Mucosa of gallbladder (tissue), 1 donor: ENCODE data around the gene PLCG1. TPM values are rescaled to one million over a fixed set of nuclear protein-coding genes. Genes with fewer than 3 reads are reported as not detected.

Experiments used
- DNase-seq: peaks from one replicate; pipeline ENCODE4 v3.0.0-alpha.2; 2020; ENCODE audit warnings: low spot score
- total RNA-seq: library from RNA; stranded (reverse); gene quantifications from one replicate; pipeline ENCODE4 v1.2.1, GENCODE V29; 2021
- donor health status: DM: no; HTN: no; CAD: no.

PLCG1 gene
- total RNA-seq, 1 donor from 2014 or later, result 138 TPM

DNA sequence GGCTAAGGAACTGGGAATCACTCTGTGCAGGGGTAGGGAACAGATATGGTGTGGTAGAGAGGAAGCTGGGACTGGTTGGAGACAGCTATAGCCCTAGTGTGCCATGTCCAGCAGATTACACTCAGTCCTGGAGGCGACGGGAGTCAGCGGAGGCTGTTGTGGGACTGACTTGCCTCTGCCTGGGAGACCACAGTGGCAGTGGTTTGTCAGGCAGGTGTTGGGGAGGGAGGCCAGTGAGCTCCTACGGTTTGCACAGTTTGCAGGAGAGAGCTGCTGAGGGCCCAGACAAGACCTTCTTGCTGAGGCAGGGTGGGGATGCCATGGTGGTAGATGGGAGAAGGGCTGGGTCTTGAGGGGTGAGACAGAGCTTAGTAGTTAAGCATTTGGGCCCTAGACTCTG lies 4.9 kb downstream of the PLCG1 start:
- no peak for DNase-seq

DNA sequence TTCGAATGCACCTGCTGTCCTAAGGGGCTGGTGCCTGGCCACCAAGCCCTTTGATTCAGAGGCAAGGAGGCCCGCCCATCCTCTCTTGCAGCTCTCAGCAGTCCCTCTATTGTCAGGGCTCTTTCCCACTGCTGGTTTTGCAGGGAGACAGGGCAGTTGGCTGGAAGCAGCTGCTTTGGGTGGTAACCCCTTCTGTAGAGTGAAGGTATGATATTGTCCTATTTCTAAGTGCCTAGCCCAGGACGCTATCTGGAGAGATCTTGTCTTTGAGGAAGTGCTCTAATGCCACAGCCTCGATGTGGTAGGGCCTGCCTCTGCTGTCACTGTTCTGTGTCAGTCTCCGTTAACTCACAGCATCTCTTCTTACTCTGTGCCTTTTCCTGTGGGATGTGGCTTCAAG lies 5.6 kb downstream of the PLCG1 start:
- no peak for DNase-seq

DNA sequence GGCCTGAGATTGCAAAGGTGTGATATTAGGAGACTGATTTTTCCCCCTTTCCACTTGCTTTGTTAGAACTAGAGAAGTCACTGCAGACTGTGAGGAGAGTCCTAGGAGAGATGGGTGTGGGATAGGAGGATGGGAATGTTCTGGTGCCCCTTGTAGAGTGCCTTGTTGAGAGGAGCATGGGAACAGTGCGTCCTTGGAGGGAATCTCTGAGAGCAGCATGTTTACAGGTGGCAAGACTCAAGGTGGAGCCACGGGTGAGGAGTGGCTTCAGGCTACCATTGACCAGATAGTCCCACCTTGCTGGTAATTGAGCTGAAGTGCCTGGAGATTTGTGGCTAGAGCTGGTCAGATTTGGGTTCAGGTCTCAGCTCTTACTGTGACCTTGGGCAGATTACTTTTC lies 6.0 kb downstream of the PLCG1 start:
- DNase-seq, result no peak

DNA sequence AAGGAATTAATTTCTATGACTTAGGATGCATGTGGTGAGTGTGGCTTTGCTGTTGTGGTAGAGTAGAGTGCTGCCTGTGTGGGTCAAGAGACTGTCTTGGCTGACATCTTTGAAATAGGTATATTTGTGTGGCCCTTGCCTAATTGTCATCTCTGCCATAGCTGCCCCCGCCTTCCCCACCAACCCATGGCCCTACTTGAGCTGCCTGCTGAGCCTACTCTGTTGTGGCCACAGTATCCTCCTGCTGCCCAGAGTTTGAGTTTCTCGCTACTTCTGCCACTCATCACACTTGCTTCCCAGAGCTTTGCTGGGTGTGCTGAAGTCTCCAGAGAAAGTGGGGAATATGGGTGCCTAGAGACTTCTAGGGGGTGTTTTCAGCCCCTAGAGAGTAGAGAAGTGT lies 8.0 kb downstream of the PLCG1 start:
- no peak for DNase-seq

DNA sequence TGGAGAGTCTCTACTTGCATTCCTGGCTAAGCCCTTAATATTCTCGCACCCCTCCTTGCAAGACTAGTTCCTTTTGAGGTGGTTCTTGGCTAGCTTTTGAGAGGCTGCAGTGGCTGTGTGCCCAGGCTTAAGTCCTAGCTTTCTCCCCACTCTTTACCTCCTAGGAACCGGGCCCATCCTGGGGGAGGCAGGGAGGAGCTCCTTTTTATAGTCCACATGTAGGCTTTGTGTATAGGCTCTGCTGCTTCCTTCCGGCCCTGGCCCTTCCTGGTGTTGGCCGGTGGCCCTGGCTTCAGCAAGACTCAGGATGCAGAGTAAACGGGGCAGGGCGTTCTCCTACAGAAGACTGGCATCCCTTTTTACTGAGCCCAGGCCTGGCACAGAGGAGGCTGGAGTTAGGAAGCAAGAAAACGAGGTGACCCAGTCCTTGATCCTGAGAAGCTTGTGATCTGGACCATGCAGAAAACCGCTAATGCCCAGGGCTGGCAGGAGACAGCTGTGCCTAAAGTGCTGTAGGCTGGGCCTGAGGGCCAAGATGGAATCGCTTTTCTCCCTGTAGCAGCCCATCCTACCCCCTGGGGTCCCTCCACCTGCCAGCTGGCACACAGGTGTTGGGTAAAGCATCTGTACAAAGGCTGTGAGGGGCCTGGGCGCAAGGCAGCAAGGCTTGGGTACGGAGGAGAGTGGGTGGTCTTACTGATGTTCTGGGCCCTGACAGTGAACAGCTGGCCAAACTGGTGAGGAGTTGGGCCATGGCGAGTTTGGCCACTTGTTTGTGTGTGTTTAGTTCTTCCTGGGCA lies 8.7 kb downstream of the PLCG1 start:
- DNase-seq, result no peak

DNA sequence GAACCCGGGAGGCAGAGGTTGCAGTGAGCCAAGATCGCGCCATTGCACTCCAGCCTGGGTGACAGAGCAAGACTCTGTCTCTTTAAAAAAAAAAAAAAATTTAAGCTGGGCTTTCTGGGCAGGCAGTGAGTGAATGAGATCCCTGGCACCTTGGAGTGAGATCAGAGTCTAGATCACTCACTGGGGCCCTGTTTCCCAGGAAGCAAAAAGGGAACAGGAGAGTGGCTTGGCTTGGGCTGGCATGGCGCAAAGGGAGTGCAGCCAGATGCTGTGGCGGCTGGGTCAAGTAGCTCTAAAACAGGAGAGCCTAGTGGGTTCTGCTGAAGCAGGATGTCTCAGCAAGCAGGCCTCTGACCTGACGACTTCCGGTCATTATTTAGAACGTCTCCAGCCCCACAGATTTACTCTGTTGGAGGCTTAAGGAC lies 10.4 kb downstream of the PLCG1 start:
- no peak for DNase-seq

DNA sequence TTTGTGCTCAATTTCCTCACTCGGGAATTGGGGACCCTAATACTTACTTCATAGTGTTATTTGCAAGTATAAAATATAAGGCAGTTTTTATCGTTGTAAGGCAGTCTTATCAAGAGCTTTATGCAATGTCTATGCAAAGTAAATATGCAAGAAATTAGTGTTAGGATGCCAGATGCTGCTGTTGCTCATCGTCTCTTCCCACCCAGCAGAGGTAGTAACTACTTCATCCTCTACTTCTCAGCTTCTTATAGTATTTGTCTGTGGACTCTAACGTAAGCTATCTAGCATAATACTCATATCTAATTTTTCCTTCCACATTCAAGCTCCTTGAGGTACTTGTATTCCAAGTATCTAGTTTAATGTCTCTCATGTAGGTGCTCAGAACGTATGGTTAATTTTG lies 11.6 kb downstream of the PLCG1 start:
- no peak for DNase-seq

DNA sequence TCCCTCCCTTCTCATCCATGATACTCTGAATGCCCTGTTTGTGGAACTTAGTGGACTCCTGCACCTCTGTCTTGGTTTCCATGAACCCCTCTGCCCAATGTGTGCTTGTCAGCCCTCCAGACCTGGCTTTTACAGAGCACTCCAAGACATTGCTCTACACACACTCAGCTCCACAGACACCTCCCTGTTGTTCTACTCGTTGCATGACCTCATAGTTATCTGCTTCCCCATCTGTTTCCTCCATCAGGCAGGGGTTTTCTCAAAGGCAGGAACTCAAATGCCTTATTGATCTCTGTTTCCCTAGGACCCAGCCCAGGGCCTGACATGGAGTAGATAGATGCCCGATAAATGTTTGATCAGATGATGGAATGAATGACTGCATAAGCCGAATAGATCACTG lies 13.3 kb downstream of the PLCG1 start:
- no peak for DNase-seq

DNA sequence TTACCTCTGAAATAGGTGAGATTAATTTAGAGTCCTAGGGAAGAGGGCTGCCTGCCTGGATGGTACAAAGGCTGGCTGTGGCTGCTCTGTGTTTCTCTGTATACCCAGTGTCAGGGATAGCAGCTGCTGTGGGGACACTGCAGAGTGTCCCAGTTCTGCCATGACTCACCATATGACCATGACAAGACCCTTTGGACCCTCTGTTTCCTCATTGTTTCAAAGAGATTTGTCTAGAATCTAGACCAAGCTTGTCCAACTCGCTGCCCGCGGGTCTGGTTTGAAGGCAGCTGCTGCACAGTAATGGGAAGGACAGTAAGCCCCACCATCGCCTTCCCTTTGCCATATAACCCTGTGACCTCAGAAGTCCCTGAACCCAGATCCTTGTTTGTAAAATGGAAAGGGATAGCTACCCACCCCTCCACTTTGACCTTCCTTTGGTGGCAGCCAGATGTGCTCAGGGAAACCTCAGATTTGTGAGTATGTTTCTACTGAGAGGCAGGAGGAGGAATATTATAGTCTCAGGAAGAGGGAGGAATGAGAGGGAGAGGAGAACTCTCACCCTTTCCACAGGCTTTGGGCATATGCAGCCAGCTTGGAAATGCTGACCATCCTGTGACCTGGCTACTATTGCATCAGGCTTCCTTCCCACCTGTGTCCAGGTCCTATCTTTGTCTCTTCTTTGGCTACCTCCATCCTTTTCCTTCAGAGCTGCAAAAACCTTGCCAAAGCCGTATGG lies 14.0 kb downstream of the PLCG1 start:
- no peak for DNase-seq

DNA sequence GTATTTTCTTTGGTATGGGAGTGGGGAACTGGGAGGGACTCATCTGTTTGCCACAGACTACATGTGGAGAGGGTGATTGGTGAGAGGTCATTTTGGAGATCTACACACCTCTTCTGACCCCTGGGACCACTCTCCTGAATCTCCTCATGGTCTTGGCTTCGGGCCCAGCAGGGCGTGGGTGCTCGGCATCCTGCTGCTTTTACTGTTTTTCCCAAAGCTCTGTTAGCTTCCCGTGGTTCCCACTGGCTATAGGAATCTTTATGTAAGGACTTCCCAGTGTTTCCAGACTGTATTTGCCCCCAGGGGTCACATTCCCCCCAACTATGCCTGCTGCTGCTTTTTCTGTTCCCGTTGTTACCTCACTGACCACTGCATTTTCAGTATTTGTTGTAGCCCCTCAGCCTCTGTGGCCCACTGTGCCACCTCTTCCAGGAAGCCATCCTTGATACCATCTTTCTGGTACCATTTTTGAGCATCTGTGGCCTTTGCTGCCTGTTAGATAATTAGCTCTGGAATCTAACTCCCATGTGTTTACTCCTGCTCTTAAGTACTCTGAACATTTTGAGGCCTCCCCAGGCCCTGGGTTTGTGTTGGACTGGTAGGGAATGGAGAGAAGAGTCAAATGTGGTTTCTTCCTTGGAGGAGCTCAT lies 14.9 kb downstream of the PLCG1 start:
- DNase-seq, result no peak

DNA sequence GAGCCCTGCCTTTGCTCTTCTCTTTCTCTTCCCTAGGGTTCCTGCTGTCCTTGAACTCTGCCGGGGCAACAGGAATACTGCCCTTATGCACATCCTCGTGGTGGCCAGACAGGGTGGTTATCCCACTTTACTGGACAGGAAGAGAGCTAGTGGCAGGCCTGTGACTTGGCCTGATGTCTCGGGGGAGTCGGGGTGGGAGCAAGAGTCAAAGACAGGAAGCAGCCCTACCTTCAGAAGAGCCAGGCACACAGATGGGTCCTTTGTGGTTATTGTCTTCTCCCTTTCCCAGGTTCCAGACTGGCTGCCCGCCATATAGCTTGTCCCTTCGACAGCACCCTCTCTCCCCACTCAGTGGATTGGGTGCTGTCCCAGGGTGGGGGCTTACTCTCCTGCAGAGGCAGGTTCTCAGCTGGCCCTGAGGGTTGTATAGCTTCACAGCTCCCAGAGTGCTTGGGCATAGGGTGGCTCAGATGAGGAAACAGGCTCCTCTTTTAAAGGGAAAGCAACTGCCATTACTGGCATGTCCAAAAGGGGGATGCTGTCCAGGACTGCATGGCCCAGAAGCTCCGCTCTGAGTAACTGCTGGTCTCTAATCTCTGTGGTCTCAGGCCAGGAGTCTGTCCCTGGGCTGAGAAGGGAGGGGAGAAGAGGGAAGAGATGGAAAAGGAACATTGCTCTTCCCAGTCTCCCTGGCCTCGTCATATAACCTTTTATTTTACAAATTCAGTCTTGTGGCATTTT lies 17.3 kb downstream of the PLCG1 start:
- DNase-seq, result no peak

DNA sequence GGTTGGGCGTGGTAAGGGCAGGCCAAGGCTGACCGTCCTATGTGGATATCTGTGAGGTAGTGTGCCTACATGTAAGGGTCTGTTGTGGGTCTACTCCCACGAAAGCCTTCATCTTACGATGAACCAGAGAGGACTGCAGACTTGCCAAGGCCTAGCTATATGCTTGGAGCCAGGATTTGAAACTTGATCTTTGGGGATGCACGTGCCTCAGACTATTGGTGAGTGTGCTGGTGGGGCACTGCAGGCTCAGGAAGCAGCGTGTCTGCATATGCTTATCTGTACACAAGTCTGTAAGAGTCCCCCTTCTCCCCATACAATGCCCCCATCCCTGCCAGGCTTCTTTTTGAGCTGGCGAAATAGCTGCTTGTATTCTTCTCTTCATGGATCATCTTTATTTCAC lies 17.9 kb downstream of the PLCG1 start:
- DNase-seq, result no peak

DNA sequence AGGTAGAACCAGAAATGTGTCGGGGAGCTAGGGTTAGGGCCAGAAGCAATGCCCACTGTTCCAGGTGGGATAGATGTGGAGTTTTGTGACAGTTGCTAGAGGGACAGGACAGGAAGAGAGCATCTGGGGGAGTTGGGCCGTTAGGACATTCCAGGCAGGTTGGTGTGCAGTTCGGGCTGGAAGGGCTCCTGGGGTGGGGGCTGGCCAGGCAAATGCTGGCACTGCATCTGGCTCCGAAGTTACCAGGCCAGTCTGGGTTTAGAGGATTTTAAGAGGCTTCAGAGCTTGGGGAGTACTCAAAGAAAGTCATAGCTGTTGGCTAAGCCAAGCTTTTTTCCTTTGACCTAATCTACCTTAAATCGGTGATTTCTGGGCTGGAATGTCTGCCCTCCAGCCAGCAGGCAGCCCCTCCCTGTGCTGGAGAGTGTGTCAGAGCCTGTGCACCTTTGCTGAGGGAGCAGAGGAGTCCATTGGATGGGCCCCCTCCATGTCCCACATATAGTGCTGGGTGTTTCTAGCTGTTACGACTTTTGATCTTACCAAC lies 20.8 kb downstream of the PLCG1 start:
- DNase-seq, result no peak

DNA sequence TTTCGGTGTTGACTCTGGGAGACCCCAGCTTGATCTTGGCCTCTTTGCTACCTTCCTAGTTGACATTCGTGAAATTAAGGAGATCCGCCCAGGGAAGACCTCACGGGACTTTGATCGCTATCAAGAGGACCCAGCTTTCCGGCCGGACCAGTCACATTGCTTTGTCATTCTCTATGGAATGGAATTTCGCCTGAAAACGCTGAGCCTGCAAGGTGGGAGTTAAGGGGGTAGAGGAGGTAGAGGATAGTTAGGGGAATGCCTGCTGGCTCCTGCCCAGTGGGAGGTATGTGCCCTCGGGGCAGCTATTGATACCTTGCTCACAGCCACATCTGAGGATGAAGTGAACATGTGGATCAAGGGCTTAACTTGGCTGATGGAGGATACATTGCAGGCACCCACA lies 22.2 kb downstream of the PLCG1 start:
- no peak for DNase-seq

DNA sequence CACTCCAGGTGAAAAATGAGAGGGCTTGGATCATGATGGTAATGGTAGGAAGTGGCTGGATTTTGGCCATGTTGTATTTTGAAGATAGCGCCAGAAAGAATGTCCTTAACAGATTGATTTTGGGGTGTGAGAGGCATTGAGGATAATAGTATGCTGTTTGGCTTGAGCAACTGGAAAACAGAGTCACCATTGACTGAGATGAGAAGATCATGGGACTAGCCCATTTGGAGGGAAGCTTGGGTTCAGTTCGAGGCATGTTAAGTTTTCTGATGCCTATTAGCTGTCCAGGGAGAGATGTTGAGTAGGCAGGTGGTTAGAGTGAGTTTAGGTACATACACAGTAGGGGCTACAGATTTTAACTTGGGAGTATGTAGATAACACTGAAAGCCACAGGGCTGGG lies 23.3 kb downstream of the PLCG1 start:
- DNase-seq, result no peak

DNA sequence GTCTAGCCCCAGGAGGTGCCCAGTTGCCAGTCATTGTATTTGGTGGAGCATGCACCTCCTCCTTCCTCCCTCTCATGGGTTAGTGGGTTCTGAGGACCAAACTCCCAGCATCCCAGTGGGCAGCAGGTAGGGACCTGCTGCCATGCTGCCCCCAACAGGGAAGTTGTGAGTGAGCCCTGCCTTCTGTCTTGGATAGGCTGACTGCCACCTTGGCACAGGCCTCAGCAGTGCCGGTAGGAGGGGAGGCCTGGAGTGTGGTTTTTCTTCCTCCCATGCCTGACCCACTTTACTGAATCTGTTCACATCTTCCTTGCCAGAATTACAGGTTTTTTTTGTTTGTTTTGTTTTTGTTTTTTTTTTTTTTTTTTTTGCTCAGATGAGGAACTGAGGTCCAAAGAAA lies 24.5 kb downstream of the PLCG1 start:
- DNase-seq, result no peak

DNA sequence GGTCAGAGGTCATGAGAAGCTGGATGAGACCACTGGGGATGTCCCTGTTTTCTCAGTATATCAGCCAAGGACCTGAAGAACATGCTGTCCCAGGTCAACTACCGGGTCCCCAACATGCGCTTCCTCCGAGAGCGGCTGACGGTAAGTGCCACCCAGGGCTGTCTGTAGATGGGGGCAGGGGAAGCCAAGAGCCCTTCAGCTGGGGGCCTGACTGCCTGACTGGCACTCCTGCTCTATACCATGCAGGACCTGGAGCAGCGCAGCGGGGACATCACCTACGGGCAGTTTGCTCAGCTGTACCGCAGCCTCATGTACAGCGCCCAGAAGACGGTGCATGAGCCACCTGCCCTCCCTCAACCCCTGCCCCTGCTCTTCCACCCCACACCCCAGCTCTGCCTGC lies 25.1 kb downstream of the PLCG1 start:
- DNase-seq, result no peak

DNA sequence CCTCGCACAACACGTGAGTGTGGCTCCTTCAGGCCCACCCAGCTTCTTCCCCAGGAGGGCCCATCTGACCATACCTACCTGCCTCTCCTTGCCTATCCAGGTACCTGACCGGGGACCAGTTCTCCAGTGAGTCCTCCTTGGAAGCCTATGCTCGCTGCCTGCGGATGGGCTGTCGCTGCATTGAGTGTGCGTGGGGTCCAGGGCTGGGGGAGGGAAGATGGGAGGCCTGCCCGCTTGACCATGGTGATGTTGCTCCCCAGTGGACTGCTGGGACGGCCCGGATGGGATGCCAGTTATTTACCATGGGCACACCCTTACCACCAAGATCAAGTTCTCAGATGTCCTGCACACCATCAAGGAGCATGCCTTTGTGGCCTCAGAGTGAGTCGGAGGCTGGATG lies 26.5 kb downstream of the PLCG1 start:
- DNase-seq, result no peak

DNA sequence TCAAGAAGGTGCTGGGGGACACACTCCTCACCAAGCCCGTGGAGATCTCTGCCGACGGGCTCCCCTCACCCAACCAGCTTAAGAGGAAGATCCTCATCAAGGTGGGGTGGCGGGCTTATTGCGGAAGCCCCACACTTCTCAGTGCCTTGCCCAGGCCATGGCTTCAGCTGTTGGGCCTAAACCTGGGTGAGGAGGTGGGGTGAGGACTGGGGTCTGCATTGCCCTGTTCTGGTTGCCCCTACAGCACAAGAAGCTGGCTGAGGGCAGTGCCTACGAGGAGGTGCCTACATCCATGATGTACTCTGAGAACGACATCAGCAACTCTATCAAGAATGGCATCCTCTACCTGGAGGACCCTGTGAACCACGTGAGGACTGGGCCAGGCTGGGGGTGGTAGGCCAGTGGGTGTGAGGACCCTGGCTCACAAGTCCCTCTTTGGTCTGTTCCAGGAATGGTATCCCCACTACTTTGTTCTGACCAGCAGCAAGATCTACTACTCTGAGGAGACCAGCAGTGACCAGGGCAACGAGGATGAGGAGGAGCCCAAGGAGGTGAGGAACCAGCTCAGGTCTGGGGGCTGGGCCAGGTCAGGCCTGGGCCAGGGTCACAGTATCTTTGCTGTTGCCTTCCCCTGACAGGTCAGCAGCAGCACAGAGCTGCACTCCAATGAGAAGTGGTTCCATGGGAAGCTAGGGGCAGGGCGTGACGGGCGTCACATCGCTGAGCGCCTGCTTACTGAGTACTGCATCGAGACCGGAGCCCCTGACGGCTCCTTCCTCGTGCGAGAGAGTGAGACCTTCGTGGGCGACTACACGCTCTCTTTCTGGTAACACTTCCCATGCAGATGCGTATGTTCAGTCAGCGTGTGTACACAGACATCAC lies 27.9 kb downstream of the PLCG1 start:
- DNase-seq, result no peak

DNA sequence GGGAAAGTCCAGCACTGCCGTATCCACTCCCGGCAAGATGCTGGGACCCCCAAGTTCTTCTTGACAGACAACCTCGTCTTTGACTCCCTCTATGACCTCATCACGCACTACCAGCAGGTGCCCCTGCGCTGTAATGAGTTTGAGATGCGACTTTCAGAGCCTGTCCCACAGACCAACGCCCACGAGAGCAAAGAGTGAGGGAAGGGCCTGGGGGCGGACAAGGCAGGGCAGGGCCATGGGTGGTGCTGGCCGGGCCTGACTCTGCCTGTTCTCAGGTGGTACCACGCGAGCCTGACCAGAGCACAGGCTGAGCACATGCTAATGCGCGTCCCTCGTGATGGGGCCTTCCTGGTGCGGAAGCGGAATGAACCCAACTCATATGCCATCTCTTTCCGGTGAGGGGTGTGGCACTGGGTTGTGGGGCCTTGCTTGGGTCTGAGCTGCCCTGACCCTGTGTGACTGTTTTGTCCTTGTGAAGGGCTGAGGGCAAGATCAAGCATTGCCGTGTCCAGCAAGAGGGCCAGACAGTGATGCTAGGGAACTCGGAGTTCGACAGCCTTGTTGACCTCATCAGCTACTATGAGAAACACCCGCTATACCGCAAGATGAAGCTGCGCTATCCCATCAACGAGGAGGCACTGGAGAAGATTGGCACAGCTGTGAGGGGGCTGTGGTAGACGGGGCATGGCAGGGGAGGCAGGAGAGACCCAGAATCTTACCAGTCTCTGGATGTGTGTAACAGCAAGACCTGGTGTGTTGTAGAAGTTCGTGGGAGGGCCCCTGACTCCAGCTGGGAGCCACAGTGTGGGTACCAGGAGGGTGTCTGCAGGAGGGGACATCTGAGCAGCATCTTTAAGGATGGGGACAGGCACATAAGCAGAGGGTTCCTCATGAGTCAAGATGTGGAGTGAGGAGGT lies 29.1 kb downstream of the PLCG1 start:
- no peak for DNase-seq
